Activated T-helper 2 cell treated with anti-CD3 and anti-CD28 coated beads, Interferon-gamma antibody, Interleukin-2, Interleukin-4, amounts not matched to agents 10 μg/mL and 5 μg/mL and 100 μg/mL, durations not matched to agents 14 hours and 24 hours and 36 hours (primary cell): ENCODE results near the gene SLC35G2. TPM values are rescaled to one million over a fixed set of nuclear protein-coding genes. Genes with fewer than 3 reads are reported as not detected.
"Not testable (repeated sequence)": the region's sequence is repeated elsewhere in the genome, so short reads cannot be mapped to it uniquely, and the experiment has no call there.

Source experiments
- DNase-seq: peaks from one replicate; pipeline ENCODE4 v3.0.0; 2021; ENCODE audit warnings: low spot score
- H3K27ac Mint-ChIP-seq: one replicate; pipeline ENCODE4 v1.8.0; 2021; ENCODE audit warnings: mixed read lengths
- H3K27me3 Mint-ChIP-seq: one replicate; pipeline ENCODE4 v1.8.0; 2021; ENCODE audit warnings: low read depth, mixed read lengths
- H3K36me3 Mint-ChIP-seq: one replicate; pipeline ENCODE4 v1.8.0; 2021; ENCODE audit warnings: low read depth, mixed read lengths
- H3K4me1 Mint-ChIP-seq: one replicate; pipeline ENCODE4 v1.8.0; 2021; ENCODE audit warnings: low read depth, mixed read lengths
- H3K4me3 Mint-ChIP-seq: one replicate; pipeline ENCODE4 v1.8.0; 2021; ENCODE audit warnings: low read depth, mild to moderate bottlenecking, moderate library complexity, mixed read lengths
- H3K9me3 Mint-ChIP-seq: one replicate; pipeline ENCODE4 v1.8.0; 2021; ENCODE audit warnings: mixed read lengths
- intact Hi-C: fragments of 100-400 bp; cut with micrococcal nuclease; formaldehyde crosslinking; loops from one replicate; pipeline ENCODE4 v1.15.1; 2023
- total RNA-seq: library from RNA; stranded (reverse); gene quantifications from 2 replicates; pipeline ENCODE4 v1.2.3, GENCODE V29; 2022

SLC35G2 gene
- total RNA-seq, 1 donor from 2014 or later = 7.7 TPM

DNA sequence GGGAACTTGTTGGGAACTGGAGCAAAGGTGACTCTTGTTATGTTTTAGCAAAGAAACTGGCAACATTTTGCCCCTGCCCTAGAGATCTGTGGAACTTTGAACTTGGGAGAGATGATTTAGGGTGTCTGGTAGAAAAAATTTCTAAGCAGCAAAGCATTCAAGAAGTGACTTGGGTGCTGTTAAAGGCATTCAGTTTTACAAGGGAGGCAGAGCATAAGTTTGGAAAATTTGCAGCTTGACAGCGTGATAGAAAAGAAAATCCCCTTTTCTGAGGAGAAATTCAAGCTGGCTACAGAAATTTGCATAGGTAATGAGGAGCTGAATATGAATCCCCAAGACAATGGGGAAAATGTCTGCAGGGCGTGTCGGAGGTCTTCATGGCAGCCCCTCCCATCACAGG is 53.3 kb downstream of the SLC35G2 start:
- H3K4me3 Mint-ChIP-seq, H3K27me3 Mint-ChIP-seq, H3K27ac Mint-ChIP-seq, DNase-seq, intact Hi-C loops: not testable (repeated sequence)
- peaks cover 73% of the 10 kb centered on the region for H3K36me3 Mint-ChIP-seq
- H3K4me1 Mint-ChIP-seq = peaks cover 28% of the 10 kb centered on the region
- H3K9me3 Mint-ChIP-seq = peaks cover 18% of the 10 kb centered on the region

DNA sequence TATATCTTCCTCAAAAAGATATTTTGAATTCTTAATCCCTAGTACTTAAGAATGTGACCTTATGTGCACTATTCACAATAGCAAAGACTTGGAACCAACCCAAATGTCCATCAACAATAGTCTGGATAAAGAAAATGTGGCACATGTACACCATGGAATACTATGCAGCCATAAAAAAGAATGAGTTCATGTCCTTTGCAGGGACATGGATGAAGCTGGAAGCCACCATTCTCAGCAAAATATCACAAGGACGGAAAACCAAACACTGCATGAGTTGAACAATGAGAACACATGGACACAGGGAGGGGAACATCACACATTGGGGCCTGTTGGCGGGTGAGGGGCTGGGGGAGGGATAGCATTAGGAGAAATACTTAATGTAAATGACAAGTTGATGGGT is 60.6 kb downstream of the SLC35G2 start:
- H3K4me1 Mint-ChIP-seq = peaks cover 35% of the 10 kb centered on the region
- DNase-seq, H3K4me3 Mint-ChIP-seq, intact Hi-C loops, H3K27ac Mint-ChIP-seq, H3K27me3 Mint-ChIP-seq: not testable (repeated sequence)
- peaks cover 55% of the 10 kb centered on the region for H3K36me3 Mint-ChIP-seq
- peaks cover 28% of the 10 kb centered on the region for H3K9me3 Mint-ChIP-seq

DNA sequence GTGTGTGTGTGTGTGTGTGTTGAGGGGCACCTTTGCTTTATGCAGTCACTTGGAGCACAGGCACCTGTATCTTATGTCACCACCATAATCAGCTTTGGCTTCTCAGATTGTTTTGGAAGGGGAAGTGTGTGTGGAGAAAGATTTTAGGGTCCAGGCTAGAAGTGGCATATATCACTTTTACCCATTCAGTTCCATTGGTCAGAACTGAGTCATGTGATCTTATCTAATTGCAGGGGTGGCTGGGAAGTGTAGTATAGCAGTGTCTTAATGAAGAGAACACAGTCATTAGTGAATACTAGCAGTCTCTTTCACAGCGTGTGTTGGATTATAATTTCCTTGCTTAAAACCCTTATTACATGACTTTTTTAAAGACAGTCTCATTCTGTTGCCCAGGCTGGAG is 63.6 kb downstream of the SLC35G2 start:
- H3K4me1 Mint-ChIP-seq = peaks cover 50% of the 10 kb centered on the region
- H3K27me3 Mint-ChIP-seq = no peaks in the 10 kb centered on the region
- H3K9me3 Mint-ChIP-seq = peaks cover 20% of the 10 kb centered on the region
- no peak overlapping the region for H3K27ac Mint-ChIP-seq
- intact Hi-C loops = no loop called here
- H3K36me3 Mint-ChIP-seq = peaks cover 45% of the 10 kb centered on the region
- DNase-seq = no peak
- no peak overlapping the region for H3K4me3 Mint-ChIP-seq

DNA sequence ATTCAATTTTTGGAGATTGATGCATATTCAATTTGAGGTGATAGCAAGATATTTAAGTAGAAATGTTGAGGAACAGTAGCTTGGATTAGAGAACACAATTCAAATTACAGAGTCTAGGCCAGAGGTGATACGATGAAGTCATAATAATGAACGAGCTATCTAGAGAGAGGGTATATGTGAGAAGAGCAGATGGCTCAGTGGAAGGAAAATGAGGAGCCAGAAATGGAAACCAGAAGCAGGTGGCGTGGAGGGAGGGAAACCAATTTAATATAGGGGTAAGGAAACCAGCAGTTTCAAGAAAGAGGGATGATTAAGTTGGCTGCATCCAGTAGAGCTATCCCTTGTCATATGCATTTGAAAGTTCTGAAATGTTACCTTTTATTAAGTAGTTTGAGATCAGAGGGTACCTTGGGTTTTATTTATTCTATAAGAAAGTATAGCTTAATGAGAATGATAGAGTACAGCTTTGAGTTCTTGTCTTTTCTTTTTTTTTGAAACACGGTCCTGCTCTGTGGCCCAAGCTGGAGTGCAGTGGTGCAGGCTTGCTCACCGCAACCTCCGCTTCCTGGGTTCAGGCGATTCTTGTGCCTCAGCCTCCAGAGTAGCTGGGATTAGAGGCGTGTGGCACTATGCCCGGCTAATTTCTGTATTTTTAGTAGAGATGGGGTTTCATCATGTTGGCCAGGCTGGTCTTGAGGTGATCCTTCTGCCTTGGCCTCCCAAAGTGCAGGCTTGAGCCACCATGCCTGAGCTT is 65.2 kb downstream of the SLC35G2 start:
- intact Hi-C loops = no loop called here
- no peak overlapping the region for H3K27ac Mint-ChIP-seq
- H3K9me3 Mint-ChIP-seq = peaks cover 11% of the 10 kb centered on the region
- DNase-seq = no peak
- H3K36me3 Mint-ChIP-seq = peaks cover 43% of the 10 kb centered on the region
- H3K4me1 Mint-ChIP-seq = peaks cover 51% of the 10 kb centered on the region
- no peak overlapping the region for H3K4me3 Mint-ChIP-seq
- H3K27me3 Mint-ChIP-seq = no peaks in the 10 kb centered on the region

DNA sequence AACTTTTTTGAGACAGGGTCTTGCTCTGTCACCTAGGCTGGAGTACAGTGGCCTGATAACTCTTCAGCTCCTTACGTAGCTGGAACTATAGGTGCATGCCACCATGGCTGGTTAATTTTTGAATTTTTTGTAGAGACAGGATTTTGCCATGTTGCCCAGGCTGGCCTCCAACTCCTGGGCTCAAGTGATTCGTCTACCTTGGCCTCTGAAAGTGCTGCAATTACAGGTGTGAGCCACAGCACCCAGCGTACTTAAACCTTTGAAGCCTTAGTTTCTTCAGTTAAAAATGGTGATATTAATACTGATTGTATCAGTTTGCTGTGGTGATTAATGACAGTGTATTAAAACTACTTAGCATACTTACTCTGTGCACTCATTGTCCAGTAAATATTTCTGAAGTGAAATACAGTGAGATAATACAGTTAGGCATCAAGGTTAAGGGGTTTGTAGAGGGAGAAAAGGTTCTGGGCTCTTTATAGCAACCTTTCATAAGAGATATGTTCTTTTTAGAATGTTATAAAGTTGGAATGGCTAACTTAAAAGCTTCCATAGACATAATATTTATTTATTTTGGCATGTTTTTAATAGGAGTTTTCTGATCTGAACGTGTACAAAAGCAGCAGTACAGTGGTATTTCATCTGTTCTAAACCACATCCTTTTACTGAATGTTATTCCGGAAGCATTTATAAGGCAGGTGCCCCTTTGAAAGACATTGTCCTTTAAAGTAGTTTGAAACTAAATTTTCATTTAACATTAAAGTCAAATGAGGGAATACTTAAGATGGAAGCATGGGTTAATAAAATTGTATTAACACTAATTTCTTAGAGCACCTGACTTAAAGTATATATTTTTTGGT is 66.7 kb downstream of the SLC35G2 start:
- peaks cover 47% of the 10 kb centered on the region for H3K36me3 Mint-ChIP-seq
- intact Hi-C loops = no loop called here

DNA sequence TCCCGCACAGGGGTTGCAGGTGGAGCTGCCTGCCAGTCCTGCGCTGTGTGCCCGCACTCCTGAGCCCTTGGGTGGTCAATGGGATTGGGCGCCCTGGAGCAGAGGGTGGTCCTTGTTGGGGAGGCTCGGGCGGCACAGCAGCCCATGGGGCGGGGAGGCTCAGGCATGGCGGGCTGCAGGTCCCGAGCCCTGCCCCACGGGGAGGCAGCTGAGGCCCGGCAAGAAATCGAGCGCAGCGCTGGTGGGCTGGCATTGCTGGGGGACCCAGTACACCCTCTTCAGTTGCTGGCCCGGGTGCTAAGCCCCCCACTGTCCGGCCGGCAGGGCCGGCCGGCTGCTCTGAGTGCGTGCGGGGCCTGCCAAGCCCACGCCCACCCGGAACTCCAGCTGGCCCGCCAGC is 71.0 kb downstream of the SLC35G2 start:
- peaks cover 25% of the 10 kb centered on the region for H3K9me3 Mint-ChIP-seq
- no peak overlapping the region for H3K4me3 Mint-ChIP-seq
- H3K27me3 Mint-ChIP-seq = no peaks in the 10 kb centered on the region
- peaks cover 51% of the 10 kb centered on the region for H3K4me1 Mint-ChIP-seq
- intact Hi-C loops = no loop called here
- H3K36me3 Mint-ChIP-seq = peaks cover 62% of the 10 kb centered on the region
- no peak overlapping the region for H3K27ac Mint-ChIP-seq
- no peak for DNase-seq

More for the DNA sequence above, 66.7 kb downstream of the SLC35G2 start:
- peaks cover 8% of the 10 kb centered on the region for H3K9me3 Mint-ChIP-seq
- DNase-seq = no peak
- H3K27ac Mint-ChIP-seq = peak overlapping the region; percentile 48
- H3K4me3 Mint-ChIP-seq = peak overlapping the region; percentile 35
- H3K27me3 Mint-ChIP-seq = no peaks in the 10 kb centered on the region
- peaks cover 51% of the 10 kb centered on the region for H3K4me1 Mint-ChIP-seq

DNA sequence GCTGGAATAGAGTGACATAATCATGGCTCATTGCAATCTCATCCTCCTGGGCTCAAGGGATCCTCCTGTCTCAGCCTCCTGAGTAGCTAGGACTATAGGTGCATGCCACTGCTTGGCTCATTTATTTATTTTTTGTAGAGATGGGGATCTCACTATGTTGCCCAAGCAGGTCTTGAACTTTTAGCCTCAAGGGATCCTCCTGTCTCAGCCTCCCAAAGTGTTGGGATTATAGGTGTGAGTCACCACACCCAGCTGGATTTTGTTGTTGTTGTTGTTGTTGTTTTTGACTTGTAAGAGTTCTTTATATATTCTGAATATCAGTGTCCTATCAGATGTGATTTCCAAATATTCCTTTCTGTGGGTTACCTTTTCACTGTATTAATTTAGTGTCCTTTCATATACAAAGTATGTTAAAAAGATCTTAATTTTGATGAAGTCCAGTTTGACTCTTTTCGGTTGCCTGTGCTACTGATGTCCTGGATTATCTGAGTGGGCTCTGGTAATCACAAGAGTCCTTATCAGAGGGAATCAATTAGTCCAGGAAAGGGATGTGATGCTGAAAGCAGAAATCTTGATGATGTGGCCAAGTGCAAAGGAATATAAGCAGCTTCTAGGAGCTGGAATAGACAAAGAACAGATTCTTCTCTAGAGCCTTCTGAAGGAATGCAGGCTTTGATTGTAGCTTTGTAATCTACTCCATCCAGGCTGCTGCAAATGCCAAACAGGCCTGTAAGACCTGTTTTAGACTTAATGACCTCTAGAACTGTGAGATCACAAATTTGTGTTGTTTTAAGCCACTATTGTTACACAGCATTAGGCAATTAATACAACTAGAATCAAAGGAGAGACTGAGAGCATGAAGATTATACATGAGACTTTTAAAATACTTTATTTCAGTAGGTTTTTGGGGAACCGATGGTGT is 73.3 kb downstream of the SLC35G2 start:
- H3K27me3 Mint-ChIP-seq = no peaks in the 10 kb centered on the region
- no peak overlapping the region for H3K4me3 Mint-ChIP-seq
- intact Hi-C loops = no loop called here
- DNase-seq = no peak
- H3K27ac Mint-ChIP-seq = no peak overlapping the region
- peaks cover 71% of the 10 kb centered on the region for H3K36me3 Mint-ChIP-seq
- H3K9me3 Mint-ChIP-seq = peaks cover 25% of the 10 kb centered on the region
- H3K4me1 Mint-ChIP-seq = peaks cover 33% of the 10 kb centered on the region

DNA sequence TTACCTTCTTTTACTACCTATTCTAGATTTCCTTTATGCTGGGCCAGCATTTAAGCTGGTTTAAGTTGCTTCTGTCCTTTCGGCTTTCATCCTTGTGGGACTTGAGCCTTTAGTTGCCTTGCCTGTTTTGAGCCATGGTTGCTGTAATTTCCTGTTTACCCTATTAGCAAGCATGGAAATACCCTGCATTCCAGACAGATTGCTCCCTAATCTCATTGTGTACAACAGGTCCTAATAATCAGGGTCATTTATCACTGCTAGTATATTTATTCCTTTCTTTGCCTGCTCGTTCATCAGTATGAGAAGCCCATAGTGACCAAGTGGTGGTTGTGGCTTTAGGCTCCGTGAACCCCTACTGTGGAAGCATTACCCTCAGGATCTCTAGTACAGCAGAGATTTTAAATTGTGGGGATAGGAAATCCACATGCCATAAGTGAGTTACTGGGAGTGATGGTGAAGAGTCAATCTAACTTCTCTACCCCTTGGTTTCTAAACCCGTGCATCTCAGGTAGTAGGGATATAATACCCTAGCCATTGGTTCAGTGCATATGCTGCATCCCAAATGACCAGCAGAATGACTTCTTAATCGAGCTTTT is 75.0 kb downstream of the SLC35G2 start:
- Mint-ChIP-seq H3K36me3 (peaks cover 64% of the 10 kb centered on the region), H3K9me3 (peaks cover 21% of the 10 kb centered on the region), H3K27me3 (no peaks in the 10 kb centered on the region), H3K27ac (no peak overlapping the region), H3K4me1 (peaks cover 32% of the 10 kb centered on the region), H3K4me3 (no peak overlapping the region)
- DNase-seq = no peak
- intact Hi-C loops = no loop called here

DNA sequence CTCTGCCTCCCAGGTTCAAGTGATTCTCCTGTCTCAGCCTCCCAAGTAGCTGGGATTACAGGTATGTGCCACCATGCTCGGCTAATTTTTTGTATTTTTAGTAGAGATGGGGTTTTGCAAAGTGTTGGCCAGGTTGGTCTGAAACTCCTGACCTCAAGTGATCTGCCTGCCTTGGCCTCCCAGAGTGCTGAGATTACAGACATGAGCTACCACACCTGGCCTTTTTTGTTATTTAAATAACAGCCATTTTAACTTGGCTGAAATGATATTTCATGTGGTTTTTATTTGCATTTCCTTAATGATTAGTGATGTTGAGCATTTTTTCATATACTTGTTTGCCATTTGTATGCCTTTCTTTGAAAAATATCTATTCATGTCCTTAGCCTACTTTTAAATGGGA is 78.2 kb downstream of the SLC35G2 start:
- H3K9me3 Mint-ChIP-seq = peaks cover 24% of the 10 kb centered on the region
- not testable (repeated sequence) for H3K27ac Mint-ChIP-seq, H3K27me3 Mint-ChIP-seq, DNase-seq, H3K4me3 Mint-ChIP-seq
- intact Hi-C loops = loop anchor here (5.0 kb wide), 1 partner anchor 35 kb away; the partner anchor contains the start of gene NCK1
- H3K36me3 Mint-ChIP-seq = peaks cover 66% of the 10 kb centered on the region
- H3K4me1 Mint-ChIP-seq = peaks cover 53% of the 10 kb centered on the region

DNA sequence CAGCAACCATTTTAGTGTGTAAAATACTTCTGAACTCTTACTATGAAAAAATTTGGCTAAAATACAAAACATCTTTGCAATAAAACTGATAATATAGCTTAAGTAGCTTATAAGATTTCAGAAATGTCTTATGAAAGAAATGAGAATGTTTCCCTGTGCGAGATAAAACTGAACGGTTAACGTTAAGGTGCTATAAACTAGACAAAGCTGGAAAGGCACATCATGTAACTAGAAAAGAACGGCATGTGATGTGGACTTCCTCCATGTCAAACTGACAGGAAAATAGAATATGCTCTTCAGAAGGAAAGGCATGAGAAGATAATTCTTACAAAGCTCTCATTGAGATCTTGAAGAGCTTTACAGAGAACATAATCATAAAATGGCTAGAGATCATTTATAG is 79.6 kb downstream of the SLC35G2 start:
- peaks cover 47% of the 10 kb centered on the region for H3K4me1 Mint-ChIP-seq
- DNase-seq = no peak
- intact Hi-C loops = loop anchor here (2.0 to 5.0 kb wide), 2 partner anchors 22 to 36 kb away; partner anchors contain the start of gene NCK1
- no peak overlapping the region for H3K27ac Mint-ChIP-seq
- no peaks in the 10 kb centered on the region for H3K27me3 Mint-ChIP-seq
- H3K9me3 Mint-ChIP-seq = peaks cover 25% of the 10 kb centered on the region
- no peak overlapping the region for H3K4me3 Mint-ChIP-seq
- H3K36me3 Mint-ChIP-seq = peaks cover 70% of the 10 kb centered on the region

DNA sequence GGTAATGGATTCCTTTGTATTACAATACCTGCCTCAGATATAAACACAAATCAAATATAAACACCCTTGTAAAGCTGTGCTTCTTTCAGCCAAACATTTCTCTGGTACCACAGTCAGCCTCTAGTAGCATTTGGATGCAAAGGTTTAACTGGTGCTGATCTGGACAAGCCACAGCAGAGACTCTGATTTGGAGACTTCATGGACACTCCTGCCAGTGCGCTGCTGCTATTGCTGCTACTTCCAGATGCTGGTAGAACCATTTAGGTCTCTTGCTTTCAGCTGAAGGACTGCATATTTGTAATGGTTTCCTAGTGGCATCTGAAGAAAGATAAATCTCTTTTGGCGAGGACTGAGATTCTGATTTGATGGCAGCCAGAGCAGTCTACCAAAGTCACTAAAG is 80.0 kb downstream of the SLC35G2 start:
- peaks cover 29% of the 10 kb centered on the region for H3K9me3 Mint-ChIP-seq
- H3K36me3 Mint-ChIP-seq = peaks cover 71% of the 10 kb centered on the region
- peaks cover 44% of the 10 kb centered on the region for H3K4me1 Mint-ChIP-seq
- intact Hi-C loops = loop anchor here (2.0 to 5.0 kb wide), 2 partner anchors 22 to 37 kb away; partner anchors contain the start of gene NCK1
- no peak overlapping the region for H3K27ac Mint-ChIP-seq
- no peak overlapping the region for H3K4me3 Mint-ChIP-seq
- H3K27me3 Mint-ChIP-seq = no peaks in the 10 kb centered on the region
- no peak for DNase-seq

DNA sequence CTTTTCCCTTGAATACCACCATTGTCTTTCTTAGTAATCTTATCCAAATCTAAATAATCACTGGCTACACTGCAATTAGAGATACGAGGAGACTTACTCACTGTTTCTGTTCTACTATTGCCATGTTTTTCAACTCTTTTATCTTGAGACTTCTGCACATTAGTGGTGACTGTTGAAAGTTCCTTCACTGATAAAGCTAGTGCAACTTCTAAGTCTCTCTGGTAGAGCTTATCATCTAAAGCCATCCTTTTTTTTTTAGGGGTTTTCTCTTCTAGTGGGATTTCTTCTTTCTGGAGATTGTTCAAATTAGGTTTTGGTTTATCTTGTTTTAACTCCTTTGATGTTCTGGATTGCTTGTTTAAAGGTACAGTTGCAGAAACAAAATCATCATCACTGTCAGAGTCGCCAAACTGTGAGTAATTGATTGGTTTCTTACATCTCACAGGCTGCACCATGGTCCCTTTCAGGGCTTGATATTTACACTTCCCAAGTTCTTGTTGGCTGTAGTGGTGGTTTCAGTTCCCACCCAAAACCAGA is 80.8 kb downstream of the SLC35G2 start:
- peaks cover 72% of the 10 kb centered on the region for H3K36me3 Mint-ChIP-seq
- intact Hi-C loops = loop anchor here (2.0 to 5.0 kb wide), 2 partner anchors 21 to 37 kb away; partner anchors contain the start of gene NCK1
- peaks cover 33% of the 10 kb centered on the region for H3K9me3 Mint-ChIP-seq
- H3K27ac Mint-ChIP-seq = peak overlapping the region; percentile 47
- H3K4me1 Mint-ChIP-seq = peaks cover 40% of the 10 kb centered on the region
- no peak for DNase-seq
- no peak overlapping the region for H3K4me3 Mint-ChIP-seq
- no peaks in the 10 kb centered on the region for H3K27me3 Mint-ChIP-seq
